Left ventricle myocardium superior (tissue), 1 donor: ENCODE data around the gene ADAD2. TPM values are rescaled to one million over a fixed set of nuclear protein-coding genes. Genes with fewer than 3 reads are reported as not detected.

Experiments
- ATAC-seq: fragments of 200-7000 bp; cut with Tn5 transposase; one replicate; pipeline ENCODE4 v1.9.1; 2020; ENCODE audit warnings: mild to moderate bottlenecking, moderate library complexity
- DNase-seq: peaks from one replicate; pipeline ENCODE4 v3.0.0-alpha.2; 2020
- intact Hi-C: fragments of 100-400 bp; cut with micrococcal nuclease; formaldehyde crosslinking; loops from one replicate; pipeline ENCODE4 v1.11.0; 2022
- total RNA-seq: library from RNA; stranded (reverse); fragmentation: NEBNext Ultra II Directional; extraction: Animal tissue kit (Norgen Biotek cat#: 25700); gene quantifications from one replicate; pipeline ENCODE4 v1.2.1, GENCODE V29; 2021
- donor health status: DM: no; HTN: yes; CAD: no; lungs with severe emphysema.

ADAD2 gene
- total RNA-seq, 1 donor from 2014 or later = not detected

- DNase-seq = no peak
- ATAC-seq = peak; percentile 41
- intact Hi-C loops = no loop called here
These were observed 15.4 kb upstream of the ADAD2 start for GRCh38 chr16:84175350-84176081.

GRCh38 chr16:84176192-84177053, 14.5 kb upstream of the ADAD2 start:
- no peak for DNase-seq
- ATAC-seq = peak; percentile 15
- intact Hi-C loops = no loop called here

GRCh38 chr16:84177741-84178073, 13.2 kb upstream of the ADAD2 start:
- ATAC-seq = no peak
- intact Hi-C loops = no loop called here

GRCh38 chr16:84178146-84178765, 12.7 kb upstream of the ADAD2 start:
- DNase-seq = no peak
- intact Hi-C loops = no loop called here
- ATAC-seq = peak; percentile 24

More at GRCh38 chr16:84177741-84178073, 13.2 kb upstream of the ADAD2 start:
- DNase-seq = no peak

GRCh38 chr16:84178892-84179611, 11.9 kb upstream of the ADAD2 start:
- intact Hi-C loops = no loop called here
- no peak for DNase-seq
- no peak for ATAC-seq

GRCh38 chr16:84179612-84180320, 11.2 kb upstream of the ADAD2 start:
- intact Hi-C loops = no loop called here

GRCh38 chr16:84180519-84181140, 10.3 kb upstream of the ADAD2 start:
- DNase-seq (peak; percentile 60), ATAC-seq (peak; percentile 11)
- intact Hi-C loops = no loop called here

More at GRCh38 chr16:84179612-84180320, 11.2 kb upstream of the ADAD2 start:
- no peak for ATAC-seq
- no peak for DNase-seq

- DNase-seq (no peak), ATAC-seq (no peak)
- intact Hi-C loops = no loop called here
These were observed 9.6 kb upstream of the ADAD2 start for GRCh38 chr16:84181144-84181915.

- intact Hi-C loops = no loop called here
- DNase-seq = no peak
- ATAC-seq = no peak
These were observed 8.9 kb upstream of the ADAD2 start for GRCh38 chr16:84182104-84182503.

GRCh38 chr16:84182680-84183571, 8.0 kb upstream of the ADAD2 start:
- ATAC-seq = no peak
- intact Hi-C loops = no loop called here
- no peak for DNase-seq

- ATAC-seq (no peak), DNase-seq (no peak)
- intact Hi-C loops = no loop called here
These were observed 7.4 kb upstream of the ADAD2 start for GRCh38 chr16:84183572-84183875.

GRCh38 chr16:84183911-84184591, 6.9 kb upstream of the ADAD2 start:
- intact Hi-C loops = no loop called here
- ATAC-seq (no peak), DNase-seq (no peak)

GRCh38 chr16:84184775-84185174, 6.2 kb upstream of the ADAD2 start:
- ATAC-seq (peak; percentile 31), DNase-seq (no peak)
- intact Hi-C loops = no loop called here

- intact Hi-C loops = no loop called here
- DNase-seq = peak; percentile 97
- peak; percentile 97 for ATAC-seq
These were observed 4.1 kb upstream of the ADAD2 start, which contains the start of gene TAF1C for GRCh38 chr16:84186685-84187437. TSS of gene TAF1C (minus strand) at chr16:84187057. CDS start at chr16:84184988, 2,069 bp downstream.

- intact Hi-C loops = no loop called here
- DNase-seq = no peak
- no peak for ATAC-seq
These were observed 509 bp downstream of the ADAD2 start for GRCh38 chr16:84191466-84191865.

- intact Hi-C loops = no loop called here
- no peak for ATAC-seq
These were observed 2.5 kb downstream of the ADAD2 start for GRCh38 chr16:84193480-84193879.

More at GRCh38 chr16:84193480-84193879, 2.5 kb downstream of the ADAD2 start:
- DNase-seq = no peak
